Measurements from ENCODE around the gene THSD8.

DNA sequence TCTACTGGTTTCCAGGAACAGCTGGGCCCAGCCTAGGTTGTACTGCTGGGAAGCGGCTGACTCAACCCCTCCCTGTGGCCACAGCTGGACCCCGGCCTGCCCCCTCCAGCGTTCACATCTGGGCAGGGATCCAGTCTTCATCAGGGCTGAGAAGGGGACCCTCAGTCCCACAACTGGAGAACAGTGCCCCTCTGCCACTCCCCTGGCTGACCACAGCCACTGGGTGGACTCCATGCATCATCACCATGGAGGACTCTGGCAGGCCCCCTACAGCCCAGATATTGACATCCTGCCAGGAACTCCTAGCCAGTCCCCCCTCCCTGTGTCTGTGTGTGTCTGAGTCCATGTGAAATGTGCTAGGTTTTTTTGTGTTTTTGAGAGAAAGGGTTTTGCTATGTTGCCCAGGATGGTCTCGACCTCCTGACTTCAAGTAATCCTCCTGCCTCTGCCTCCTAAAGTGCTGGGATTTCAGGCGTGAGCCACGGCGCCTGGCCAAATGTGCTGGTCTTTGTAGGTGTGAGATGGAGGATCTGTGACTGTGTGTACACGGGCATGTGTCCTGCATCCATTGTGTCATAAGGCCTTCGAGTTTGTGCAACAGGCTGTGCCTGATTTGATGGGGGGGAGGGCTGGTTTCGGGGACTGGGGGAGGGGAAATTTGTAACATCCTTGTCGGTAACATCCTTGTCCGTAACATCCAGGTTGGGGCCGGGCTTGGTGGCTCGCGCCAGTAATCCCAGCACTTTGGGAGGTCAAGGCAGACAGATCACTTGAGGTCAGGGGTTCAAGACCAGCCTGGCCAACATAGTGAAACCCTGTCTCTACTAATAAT lies 22.5 kb upstream of the THSD8 start:
- TF ChIP-seq POLR2A (IDR thresholded peaks at IDR 0.05; ENCODE audit: extremely low read depth, insufficient read length): no peak
- TF ChIP-seq, protein P1, sequence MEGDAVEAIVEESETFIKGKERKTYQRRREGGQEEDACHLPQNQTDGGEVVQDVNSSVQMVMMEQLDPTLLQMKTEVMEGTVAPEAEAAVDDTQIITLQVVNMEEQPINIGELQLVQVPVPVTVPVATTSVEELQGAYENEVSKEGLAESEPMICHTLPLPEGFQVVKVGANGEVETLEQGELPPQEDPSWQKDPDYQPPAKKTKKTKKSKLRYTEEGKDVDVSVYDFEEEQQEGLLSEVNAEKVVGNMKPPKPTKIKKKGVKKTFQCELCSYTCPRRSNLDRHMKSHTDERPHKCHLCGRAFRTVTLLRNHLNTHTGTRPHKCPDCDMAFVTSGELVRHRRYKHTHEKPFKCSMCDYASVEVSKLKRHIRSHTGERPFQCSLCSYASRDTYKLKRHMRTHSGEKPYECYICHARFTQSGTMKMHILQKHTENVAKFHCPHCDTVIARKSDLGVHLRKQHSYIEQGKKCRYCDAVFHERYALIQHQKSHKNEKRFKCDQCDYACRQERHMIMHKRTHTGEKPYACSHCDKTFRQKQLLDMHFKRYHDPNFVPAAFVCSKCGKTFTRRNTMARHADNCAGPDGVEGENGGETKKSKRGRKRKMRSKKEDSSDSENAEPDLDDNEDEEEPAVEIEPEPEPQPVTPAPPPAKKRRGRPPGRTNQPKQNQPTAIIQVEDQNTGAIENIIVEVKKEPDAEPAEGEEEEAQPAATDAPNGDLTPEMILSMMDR (IDR thresholded peaks at IDR 0.05; ENCODE audit: low read depth, low read length): no peak
- TF ChIP-seq MAX (IDR thresholded peaks at IDR 0.05; ENCODE audit: low read depth, low read length): no peak
